Left ventricle myocardium inferior (tissue), 1 donor: Measurements from ENCODE around the gene RGS6. TPM values are rescaled to one million over a fixed set of nuclear protein-coding genes. Genes with fewer than 3 reads are reported as not detected.

Experiments
- DNase-seq: peaks from one replicate; pipeline ENCODE4 v3.0.0-alpha.2; 2020
- H3K27ac ChIP-seq: fragments of 200-600 bp; replicated peaks from 2 replicates; pipeline ENCODE4 v1.8.0; 2021
- H3K27me3 ChIP-seq: fragments of 200-600 bp; 2 replicates; pipeline ENCODE4 v1.8.0; 2021; ENCODE audit warnings: low read depth
- H3K36me3 ChIP-seq: fragments of 200-600 bp; 2 replicates; pipeline ENCODE4 v1.8.0; 2021
- H3K4me1 ChIP-seq: fragments of 200-600 bp; 2 replicates; pipeline ENCODE4 v1.8.0; 2021
- H3K4me3 ChIP-seq: fragments of 200-600 bp; 2 replicates; pipeline ENCODE4 v1.8.0; 2021; ENCODE audit warnings: mild to moderate bottlenecking, moderate library complexity
- H3K9me3 ChIP-seq: fragments of 200-600 bp; replicated peaks from 2 replicates; pipeline ENCODE4 v1.8.0; 2021
- intact Hi-C: fragments of 100-400 bp; cut with micrococcal nuclease; formaldehyde crosslinking; loops from one replicate; pipeline ENCODE4 v1.11.0; 2022
- total RNA-seq: library from RNA; stranded (reverse); fragmentation: NEBNext Ultra II Directional; extraction: Animal tissue kit (Norgen Biotek cat#: 25700); gene quantifications from one replicate; pipeline ENCODE4 v1.2.1, GENCODE V29; 2021
- TF ChIP-seq, protein P1 (sequence below): fragments of 200-600 bp; IDR thresholded peaks from 2 replicates; pipeline ENCODE4 v1.8.0; 2021; ENCODE audit warnings: antibody characterized with exemption, mild to moderate bottlenecking, borderline replicate concordance
- donor health status: DM: no; HTN: yes; CAD: no; lungs with severe emphysema.

Gene RGS6
- total RNA-seq, 1 donor from 2014 or later: 23.0 TPM

GRCh38 chr14:72243309-72244293 lies 311.4 kb downstream of the RGS6 start:
- H3K4me1 ChIP-seq: peaks cover 24% of the 10 kb centered on the region
- no peak overlapping the region for H3K4me3 ChIP-seq
- no peak for DNase-seq
- H3K36me3 ChIP-seq: no peaks in the 10 kb centered on the region
- no peaks in the 10 kb centered on the region for H3K27me3 ChIP-seq
- H3K9me3 ChIP-seq: no peaks in the 10 kb centered on the region
- intact Hi-C loops: no loop called here
- TF ChIP-seq, protein P1, sequence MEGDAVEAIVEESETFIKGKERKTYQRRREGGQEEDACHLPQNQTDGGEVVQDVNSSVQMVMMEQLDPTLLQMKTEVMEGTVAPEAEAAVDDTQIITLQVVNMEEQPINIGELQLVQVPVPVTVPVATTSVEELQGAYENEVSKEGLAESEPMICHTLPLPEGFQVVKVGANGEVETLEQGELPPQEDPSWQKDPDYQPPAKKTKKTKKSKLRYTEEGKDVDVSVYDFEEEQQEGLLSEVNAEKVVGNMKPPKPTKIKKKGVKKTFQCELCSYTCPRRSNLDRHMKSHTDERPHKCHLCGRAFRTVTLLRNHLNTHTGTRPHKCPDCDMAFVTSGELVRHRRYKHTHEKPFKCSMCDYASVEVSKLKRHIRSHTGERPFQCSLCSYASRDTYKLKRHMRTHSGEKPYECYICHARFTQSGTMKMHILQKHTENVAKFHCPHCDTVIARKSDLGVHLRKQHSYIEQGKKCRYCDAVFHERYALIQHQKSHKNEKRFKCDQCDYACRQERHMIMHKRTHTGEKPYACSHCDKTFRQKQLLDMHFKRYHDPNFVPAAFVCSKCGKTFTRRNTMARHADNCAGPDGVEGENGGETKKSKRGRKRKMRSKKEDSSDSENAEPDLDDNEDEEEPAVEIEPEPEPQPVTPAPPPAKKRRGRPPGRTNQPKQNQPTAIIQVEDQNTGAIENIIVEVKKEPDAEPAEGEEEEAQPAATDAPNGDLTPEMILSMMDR: no peak
- H3K27ac ChIP-seq: peak overlapping the region; percentile 29

GRCh38 chr14:72247896-72248465 lies 315.8 kb downstream of the RGS6 start:
- H3K36me3 ChIP-seq: no peaks in the 10 kb centered on the region
- TF ChIP-seq, protein P1: no peak
- no peak for DNase-seq
- no peak overlapping the region for H3K27ac ChIP-seq
- peaks cover 24% of the 10 kb centered on the region for H3K4me1 ChIP-seq
- H3K27me3 ChIP-seq: no peaks in the 10 kb centered on the region
- intact Hi-C loops: no loop called here
- H3K9me3 ChIP-seq: no peaks in the 10 kb centered on the region
- no peak overlapping the region for H3K4me3 ChIP-seq

DNA sequence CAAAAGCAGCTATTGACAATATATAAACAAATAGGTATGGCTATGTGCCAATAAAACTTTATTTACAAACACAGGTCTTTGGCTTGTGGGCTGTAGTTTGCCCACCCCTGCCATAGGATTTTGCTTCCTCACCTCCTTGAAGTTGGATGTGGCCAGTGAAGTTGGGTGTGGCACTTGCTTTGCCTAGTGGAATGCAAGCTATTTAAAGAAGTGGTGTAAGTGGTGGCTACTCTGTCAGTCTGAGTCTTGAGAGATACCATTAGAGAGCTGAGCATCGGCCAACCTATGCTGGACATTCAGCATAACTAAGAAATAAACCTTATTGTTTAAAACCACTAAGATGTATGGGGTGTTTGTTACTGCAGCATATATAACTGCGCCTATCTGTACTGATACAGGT lies 321.3 kb downstream of the RGS6 start:
- Histone ChIP-seq H3K4me3 (no peak overlapping the region), H3K27me3 (no peaks in the 10 kb centered on the region), H3K9me3 (peaks cover 10% of the 10 kb centered on the region), H3K4me1 (peaks cover 11% of the 10 kb centered on the region), H3K27ac (no peak overlapping the region), H3K36me3 (no peaks in the 10 kb centered on the region)
- TF ChIP-seq, protein P1: no peak
- intact Hi-C loops: no loop called here
- no peak for DNase-seq

DNA sequence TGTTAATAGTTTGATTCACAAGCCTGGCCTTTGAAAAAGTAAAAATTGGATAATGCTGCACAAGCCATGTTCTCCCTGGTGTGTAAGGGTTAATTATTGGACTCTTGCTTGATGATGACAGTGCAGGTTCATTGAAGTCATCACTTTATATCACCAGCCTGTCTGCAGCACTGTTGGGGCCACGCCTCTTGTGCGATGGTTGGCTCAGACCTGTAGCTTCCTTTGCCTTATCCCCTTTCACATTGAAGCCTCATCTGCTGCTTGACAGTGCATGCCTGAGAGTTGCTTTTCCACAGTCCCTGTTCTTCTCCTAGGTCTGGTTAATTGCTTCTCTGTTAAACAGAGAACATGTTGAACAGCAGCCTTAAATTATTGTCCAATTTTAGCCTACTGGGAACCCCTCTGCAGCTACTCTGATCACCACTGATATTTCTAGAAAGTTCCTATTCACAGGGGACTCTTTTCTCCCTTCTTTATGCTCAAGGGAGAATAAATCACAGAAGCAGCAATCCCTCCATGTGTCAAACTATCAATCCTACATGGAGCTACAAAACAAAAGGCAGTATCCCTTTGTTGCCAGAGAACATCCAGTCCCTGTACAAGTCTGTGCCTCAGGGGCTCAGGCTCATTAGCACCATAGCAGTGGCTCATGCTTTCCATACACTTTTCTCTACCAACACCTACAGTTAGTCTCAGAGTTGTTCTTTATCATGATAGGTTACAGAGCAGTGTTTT lies 322.1 kb downstream of the RGS6 start:
- Histone ChIP-seq H3K9me3 (peaks cover 10% of the 10 kb centered on the region), H3K27ac (no peak overlapping the region), H3K4me3 (no peak overlapping the region), H3K4me1 (peaks cover 11% of the 10 kb centered on the region), H3K27me3 (no peaks in the 10 kb centered on the region), H3K36me3 (no peaks in the 10 kb centered on the region)
- TF ChIP-seq, protein P1: no peak
- intact Hi-C loops: no loop called here
- DNase-seq: no peak

- Histone ChIP-seq H3K36me3 (no peaks in the 10 kb centered on the region), H3K9me3 (peaks cover 10% of the 10 kb centered on the region), H3K27me3 (no peaks in the 10 kb centered on the region), H3K27ac (no peak overlapping the region), H3K4me1 (peaks cover 11% of the 10 kb centered on the region), H3K4me3 (no peak overlapping the region)
- DNase-seq: no peak
- intact Hi-C loops: no loop called here
- TF ChIP-seq, protein P1: no peak
Measured at GRCh38 chr14:72254937-72255472, 322.8 kb downstream of the RGS6 start.
